HCT116 (cell line): ENCODE data around the gene SYNC. TPM values are rescaled to one million over a fixed set of nuclear protein-coding genes. Genes with fewer than 3 reads are reported as not detected.
A peak's percentile ranks its signal among the peaks of the same experiment; 100 is the strongest.

Experiments used
- ATAC-seq: fragments of 200-7000 bp; cut with Tn5 transposase; 2 replicates; pipeline ENCODE4 v1.9.1; 2020; ENCODE audit warnings: mild to moderate bottlenecking, moderate library complexity
- BruUV-seq: library from RNA; stranded (reverse); fragments of 400-500 nt; replicated peaks from 2 replicates; lab custom pipeline; 2021; lab: Mats Ljungman, UMichigan
- CTCF ChIA-PET: fragments of 300-600 bp; sonication (Branson Sonifier 250); formaldehyde crosslinking; loops from one replicate; lab custom pipeline; 2021; ENCODE audit warnings: antibody characterized with exemption; lab: Charles Lee
- POLR2A ChIA-PET: fragments of 300-600, 350-600 bp; sonication (Branson Sonifier 250); formaldehyde crosslinking; loops from one replicate; lab custom pipeline; 2021; ENCODE audit warnings: antibody characterized with exemption; lab: Charles Lee
- RAD21 ChIA-PET, 2 experiments: fragments of 300-600 bp; sonication (Branson Sonifier 250); formaldehyde crosslinking; loops; one replicate each; lab custom pipeline; 2023; ENCODE audit warnings: low total read pairs in 2 of 2; ENCODE audit not compliant: uncharacterized antibody in 2 of 2, unreplicated experiment in 2 of 2, low non-redundant PET in 1 of 2; lab: Charles Lee
- DNase-seq: peaks from one replicate; pipeline ENCODE4 v3.0.0-alpha.2; 2010; ENCODE audit warnings: low read depth, low spot score
- H2AFZ ChIP-seq: fragments of 200-600 bp; shearing (Covaris generic), sonication (generic); 2 replicates; pipeline ENCODE4 v1.6.1; 2017; ENCODE audit warnings: low read depth, mixed run types, mixed read lengths, antibody characterized with exemption, low read length; ENCODE audit not compliant: poor library complexity, severe bottlenecking
- H3K27ac ChIP-seq: 2 replicates; pipeline ENCODE4 v1.5.1; 2012; ENCODE audit warnings: low read depth, low read length
- H3K27me3 ChIP-seq: fragments of 200-600 bp; sonication (generic); 2 replicates; pipeline ENCODE4 v1.6.1; 2016; ENCODE audit warnings: mixed run types, low read length, mixed read lengths; ENCODE audit not compliant: insufficient read depth
- H3K36me3 ChIP-seq, 2 experiments: fragments of 200-500 bp in 1 of 2; fragments of 200-600 bp in 1 of 2; sonication (Bioruptor generic) in 1 of 2; sonication (generic) in 1 of 2; 2 replicates each; pipeline versions ENCODE4 v1.5.1 to v1.6.1; 2014 to 2016; ENCODE audit warnings: low read length in 2 of 2, inconsistent platforms in 1 of 2, mixed read lengths in 1 of 2, mixed run types in 1 of 2; ENCODE audit not compliant: insufficient read depth in 2 of 2, control insufficient read depth in 1 of 2
- H3K4me1 ChIP-seq, 2 experiments: fragments of 200-600 bp in 1 of 2; sonication (generic) in 1 of 2; 2 replicates each; pipeline versions ENCODE4 v1.5.1 to v1.6.1; 2012 to 2017; ENCODE audit warnings: low read length in 2 of 2, inconsistent platforms in 1 of 2, mild to moderate bottlenecking in 1 of 2, mixed read lengths in 1 of 2, mixed run types in 1 of 2, moderate library complexity in 1 of 2; ENCODE audit not compliant: insufficient read depth in 2 of 2, control insufficient read depth in 1 of 2
- H3K4me2 ChIP-seq: fragments of 200-600 bp; sonication (generic); 2 replicates; pipeline ENCODE4 v1.6.1; 2017; ENCODE audit warnings: mixed run types, low read length, mixed read lengths
- H3K4me3 ChIP-seq, 2 experiments: fragments of 200-600 bp in 1 of 2; sonication (generic) in 1 of 2; replicated peaks in 1 of 2; 2 replicates each; pipeline ENCODE4 v1.5.1; 2011 to 2016; ENCODE audit warnings: low read length in 2 of 2, control low read depth in 1 of 2, low read depth in 1 of 2, mild to moderate bottlenecking in 1 of 2, mixed read lengths in 1 of 2, mixed run types in 1 of 2
- H3K79me2 ChIP-seq: fragments of 200-600 bp; sonication (generic); 2 replicates; pipeline ENCODE4 v1.6.1; 2017; ENCODE audit warnings: mild to moderate bottlenecking, mixed run types, low read length, moderate library complexity, mixed read lengths; ENCODE audit not compliant: insufficient read depth
- H3K9ac ChIP-seq: fragments of 200-600 bp; sonication (generic); 2 replicates; pipeline ENCODE4 v1.6.1; 2016; ENCODE audit warnings: low read length, mixed read lengths
- H3K9me2 ChIP-seq: fragments of 200-600 bp; sonication (generic), shearing (Covaris generic); 2 replicates; pipeline ENCODE4 v1.6.1; 2017; ENCODE audit warnings: mixed run types, mild to moderate bottlenecking, moderate library complexity; ENCODE audit not compliant: insufficient read depth
- H3K9me3 ChIP-seq, 2 experiments: fragments of 200-500 bp in 1 of 2; fragments of 200-600 bp in 1 of 2; sonication (Bioruptor generic) in 1 of 2; sonication (generic) in 1 of 2; 2 replicates each; pipeline ENCODE4 v1.6.1; 2014 to 2017; ENCODE audit warnings: low read length in 2 of 2, mixed read lengths in 2 of 2, inconsistent platforms in 1 of 2, low read depth in 1 of 2, mild to moderate bottlenecking in 1 of 2, mixed run types in 1 of 2, moderate library complexity in 1 of 2; ENCODE audit not compliant: control insufficient read depth in 1 of 2, insufficient read depth in 1 of 2
- H4K20me1 ChIP-seq: fragments of 200-600 bp; sonication (generic), shearing (Covaris generic); 2 replicates; pipeline ENCODE4 v1.6.1; 2017; ENCODE audit warnings: mixed run types, mild to moderate bottlenecking, moderate library complexity; ENCODE audit not compliant: insufficient read depth
- ATF3 ChIP-seq: IDR thresholded peaks from 2 replicates; pipeline ENCODE4 v1.6.1; 2012
- CBX3 ChIP-seq: IDR thresholded peaks from 2 replicates; pipeline ENCODE4 v1.6.1; 2012; ENCODE audit warnings: low read depth
- CEBPB ChIP-seq: IDR thresholded peaks from 2 replicates; pipeline ENCODE4 v1.6.1; 2012; ENCODE audit warnings: low read depth
- CTCF ChIP-seq, 3 experiments: fragments of 200-600 bp in 1 of 3; sonication (generic) in 1 of 3; IDR thresholded peaks in 2 of 3; conservative IDR thresholded peaks in 1 of 3; 2 replicates each; pipeline ENCODE4 v1.5.1; 2012 to 2017; ENCODE audit warnings: low read depth in 2 of 3, low read length in 2 of 3, antibody characterized with exemption in 1 of 3, borderline replicate concordance in 1 of 3, control low read depth in 1 of 3, mild to moderate bottlenecking in 1 of 3, mixed read lengths in 1 of 3, mixed run types in 1 of 3, moderate library complexity in 1 of 3; ENCODE audit not compliant: insufficient read depth in 1 of 3
- EZH2 ChIP-seq: fragments of 200-600 bp; sonication (generic); IDR thresholded peaks from 2 replicates; pipeline ENCODE4 v1.6.1; 2017; ENCODE audit warnings: antibody characterized with exemption, mixed run types
- JUND ChIP-seq: IDR thresholded peaks from 2 replicates; pipeline ENCODE4 v1.6.1; 2012
- POLR2AphosphoS5 ChIP-seq: IDR thresholded peaks from 2 replicates; pipeline ENCODE4 v1.6.1; 2011; ENCODE audit warnings: mild to moderate bottlenecking, low read depth, low read length, moderate library complexity
- RAD21 ChIP-seq: IDR thresholded peaks from 2 replicates; pipeline ENCODE4 v1.6.1; 2012; ENCODE audit warnings: low read depth, mild to moderate bottlenecking
- REST ChIP-seq: IDR thresholded peaks from 2 replicates; pipeline ENCODE4 v1.6.1; 2012; ENCODE audit warnings: low read depth
- SIN3A ChIP-seq: IDR thresholded peaks from 2 replicates; pipeline ENCODE4 v1.6.1; 2012; ENCODE audit warnings: low read depth
- YY1 ChIP-seq: IDR thresholded peaks from 2 replicates; pipeline ENCODE4 v1.6.1; 2011; ENCODE audit warnings: low read length, low read depth, moderate library complexity, mild to moderate bottlenecking; ENCODE audit not compliant: insufficient replicate concordance; ENCODE audit errors: extremely low read depth
- ZBTB33 ChIP-seq: IDR thresholded peaks from 2 replicates; pipeline ENCODE4 v1.6.1; 2011; ENCODE audit warnings: mild to moderate bottlenecking, low read length, moderate library complexity; ENCODE audit not compliant: insufficient replicate concordance; ENCODE audit errors: extremely low read depth
- ZFX ChIP-seq: fragments of 450-650 bp; IDR thresholded peaks from 2 replicates; pipeline ENCODE4 v1.6.1; 2017
- intact Hi-C: fragments of 100-400 bp; cut with micrococcal nuclease; formaldehyde crosslinking; loops from 2 replicates; pipeline ENCODE4 v1.10.0; 2022
- total RNA-seq: library from RNA; stranded (reverse); gene quantifications from one replicate; pipeline ENCODE4 v1.2.1, GENCODE V29; 2021; ENCODE audit not compliant: unreplicated experiment

SYNC gene
- total RNA-seq, 1 experiment from 2014 or later = 1.3 TPM

DNA sequence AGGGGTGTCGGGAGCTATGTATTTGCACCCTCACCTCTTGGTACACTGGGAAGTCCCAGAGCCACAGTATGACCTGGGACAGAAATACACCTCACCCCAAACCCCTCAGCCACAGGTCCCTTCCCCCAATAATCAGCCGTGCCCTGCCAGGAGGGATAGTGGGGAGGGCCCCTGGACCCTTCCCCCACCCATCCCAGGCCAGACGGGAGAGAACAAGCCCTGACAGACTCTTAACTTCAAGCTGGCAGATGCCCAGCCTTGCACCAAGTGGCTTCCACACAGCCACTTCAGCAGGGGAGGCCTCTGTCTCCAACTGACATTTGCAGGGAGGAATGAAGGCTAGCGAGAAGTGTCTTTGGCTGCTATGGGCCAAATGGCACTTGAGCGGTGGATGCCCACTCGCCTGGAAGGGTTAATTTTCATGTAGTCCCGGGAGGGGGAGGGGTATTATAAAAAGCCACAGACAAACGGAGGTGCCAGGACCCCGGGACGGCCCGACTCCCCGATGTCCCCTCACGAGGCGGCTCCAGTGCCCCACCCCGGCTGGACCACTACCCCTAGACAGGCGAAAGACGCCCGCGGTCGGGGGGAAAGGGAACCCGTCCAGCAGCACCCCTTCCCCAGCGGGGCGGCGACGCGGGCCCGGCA lies 495 bp downstream of the SYNC start:
- H3K36me3 ChIP-seq = no peaks in the 10 kb centered on the region
- peak overlapping the region; percentile 61 to 77 for H3K4me3 ChIP-seq
- TF ChIP-seq EZH2 (no peak), CBX3 (no peak), CEBPB (no peak), RAD21 (no peak), ZFX (no peak), SIN3A (no peak), JUND (no peak), POLR2AphosphoS5 (no peak), ZBTB33 (no peak), REST (no peak), YY1 (no peak), CTCF (IDR thresholded peaks at IDR 0.05 in 2 of 3, conservative IDR thresholded peaks at IDR 0.05 in 1 of 3; ENCODE audit: borderline replicate concordance in 1 of 3, insufficient read depth in 1 of 3, low read depth in 2 of 3, low read length in 2 of 3) (no peak), ATF3 (no peak)
- TF ChIP-seq, all 23 proteins: peak for 0
- H4K20me1 ChIP-seq = no peaks in the 10 kb centered on the region
- ChIA-PET CTCF (no interaction called here), RAD21 (no interaction called here), POLR2A (interaction anchor here (1.6 kb wide), 1 partner anchor 11 kb away, joined by 4 read pairs; no protein-coding TSS in a partner anchor)
- intact Hi-C loops = no loop called here
- no peaks in the 10 kb centered on the region for H3K27me3 ChIP-seq
- no peaks in the 10 kb centered on the region for H3K79me2 ChIP-seq
- peak overlapping the region; percentile 100 for H3K4me2 ChIP-seq
- H2AFZ ChIP-seq = no peak overlapping the region
- H3K9me3 ChIP-seq = no peaks in the 10 kb centered on the region
- peaks cover 13 to 27% of the 10 kb centered on the region in 2 experiments for H3K4me1 ChIP-seq
- no TSS peak for BruUV-seq
- DNase-seq (no peak), ATAC-seq (peak; percentile 17)
- H3K9me2 ChIP-seq = no peaks in the 10 kb centered on the region
- H3K9ac ChIP-seq = peak overlapping the region; percentile 61; the same call in 1 of the 2 replicates
- peak overlapping the region; percentile 26; the same call in 1 of the 2 replicates for H3K27ac ChIP-seq
